Endothelial cell of umbilical vein (primary cell): ENCODE results near the gene BRI3.

ENCODE experiments used
- CTCF ChIP-seq, 2 donors: IDR thresholded peaks; 1 replicate in 1 of 2; 2 replicates in 1 of 2; pipeline ENCODE4 v1.5.1; 2011; ENCODE audit warnings: low read length in 2 of 2, mild to moderate bottlenecking in 2 of 2, moderate library complexity in 2 of 2, control low read depth in 1 of 2, inconsistent platforms in 1 of 2, low read depth in 1 of 2; ENCODE audit not compliant: insufficient read depth in 1 of 2; ENCODE audit errors: extremely low read depth in 1 of 2
- EZH2 ChIP-seq: IDR thresholded peaks from 2 replicates; pipeline ENCODE4 v1.6.1; 2012; ENCODE audit warnings: borderline replicate concordance, low read depth, mild to moderate bottlenecking, moderate library complexity, low read length, inconsistent platforms; ENCODE audit not compliant: severe bottlenecking
- GATA2 ChIP-seq: IDR thresholded peaks from 2 replicates; pipeline ENCODE4 v1.7.0; 2011; ENCODE audit warnings: low read depth, mild to moderate bottlenecking, moderate library complexity, mixed read lengths, low read length; ENCODE audit not compliant: insufficient read length, insufficient read depth
- JUN ChIP-seq: IDR thresholded peaks from 2 replicates; pipeline ENCODE4 v1.6.1; 2011; ENCODE audit warnings: borderline replicate concordance, low read depth; ENCODE audit not compliant: insufficient read length, insufficient read depth
- MAX ChIP-seq: IDR thresholded peaks from 2 replicates; pipeline ENCODE4 v1.6.1; 2011; ENCODE audit not compliant: insufficient read depth, insufficient read length
- MYC ChIP-seq: IDR thresholded peaks from one replicate; pipeline ENCODE4 v1.6.1; 2011; ENCODE audit warnings: mild to moderate bottlenecking, low read depth, low read length
- POLR2A ChIP-seq: IDR thresholded peaks from 2 replicates; pipeline ENCODE4 v1.6.1; 2012; ENCODE audit warnings: low read depth, mild to moderate bottlenecking, control low read depth, low read length
- POLR2AphosphoS5 ChIP-seq: IDR thresholded peaks from 2 replicates; pipeline ENCODE4 v1.6.1; 2012; ENCODE audit warnings: low read depth, mild to moderate bottlenecking, control low read depth, low read length, moderate library complexity; ENCODE audit not compliant: insufficient read depth

- TF ChIP-seq CTCF (IDR thresholded peaks at IDR 0.05; ENCODE audit: extremely low read depth in 1 of 2, insufficient read depth in 1 of 2, low read depth in 1 of 2, low read length in 2 of 2): no peak
- TF ChIP-seq POLR2AphosphoS5: no peak
- TF ChIP-seq POLR2A: peak; percentile 18
- no peak for TF ChIP-seq MYC
- no peak for TF ChIP-seq EZH2
- TF ChIP-seq JUN: no peak
- no peak for TF ChIP-seq MAX
- TF ChIP-seq GATA2: no peak
Observed at GRCh38 chr7:98232799-98233198, 48.7 kb upstream of the BRI3 start.
